Sigmoid colon (tissue), 7 donors: ENCODE measurements around the gene TAGLN. TPM values are rescaled to one million over a fixed set of nuclear protein-coding genes. Genes with fewer than 3 reads are reported as not detected.

Experiments
- DNase-seq: peaks from one replicate; pipeline ENCODE4 v3.0.0-alpha.2; 2019
- H3K27ac ChIP-seq, 4 donors: fragments of 200-600 bp; sonication (generic); one replicate each; pipeline ENCODE4 v1.5.1; 2016 to 2019; ENCODE audit warnings: mild to moderate bottlenecking in 1 of 4
- H3K27me3 ChIP-seq, 3 donors: fragments of 200-600 bp; sonication (generic); one replicate each; pipeline ENCODE4 v1.5.1; 2019; ENCODE audit warnings: mild to moderate bottlenecking in 1 of 3
- H3K36me3 ChIP-seq, 4 donors: fragments of 200-600 bp; sonication (generic); one replicate each; pipeline ENCODE4 v1.5.1; 2016 to 2019
- H3K4me1 ChIP-seq, 4 donors: fragments of 200-600 bp; sonication (generic); one replicate each; pipeline ENCODE4 v1.5.1; 2017 to 2019
- H3K4me3 ChIP-seq, 4 donors: fragments of 200-600 bp; sonication (generic); one replicate each; pipeline ENCODE4 v1.5.1; 2017 to 2019; ENCODE audit warnings: mild to moderate bottlenecking in 2 of 4, moderate library complexity in 1 of 4
- H3K9me3 ChIP-seq, 4 donors: fragments of 200-600 bp in 3 of 4; sonication (generic) in 3 of 4; one replicate each; pipeline versions ENCODE4 v1.5.1 to v1.6.1; 2013 to 2019
- EP300 ChIP-seq, 4 donors: sonication (generic); formaldehyde crosslinking; IDR thresholded peaks; one replicate each; pipeline ENCODE4 v1.6.1; 2017; ENCODE audit warnings: antibody characterized with exemption in 4 of 4
- POLR2A ChIP-seq, 2 donors: fragments of 450-650 bp; IDR thresholded peaks; one replicate each; pipeline ENCODE4 v1.6.1; 2016; ENCODE audit warnings: antibody characterized with exemption in 2 of 2, mild to moderate bottlenecking in 2 of 2, moderate library complexity in 2 of 2
- POLR2AphosphoS5 ChIP-seq, 4 donors: sonication (generic); formaldehyde crosslinking; IDR thresholded peaks; one replicate each; pipeline ENCODE4 v1.6.1; 2017; ENCODE audit warnings: antibody characterized with exemption in 4 of 4
- WGBS, 2 donors: extraction: QIAGEN DNeasy Blood & Tissue Kit; methylation state at CpG; one replicate each; pipeline ENCODE4 v1.1.7; 2013; 5-methylcytosine and 5-hydroxymethylcytosine counted together
- intact Hi-C: fragments of 100-400 bp; cut with DNase I; formaldehyde crosslinking; loops from one replicate; pipeline ENCODE4 v1.15.1; 2023
- polyA plus RNA-seq, 3 donors: library from polyadenylated mRNA; stranded (reverse); fragments of 200-250 nt; gene quantifications; one replicate each; pipeline ENCODE4 v1.2.3, GENCODE V29; 2013
- total RNA-seq, 4 donors: library from RNA; depleted of rRNA; stranded (reverse); fragments of >200 nt; gene quantifications; one replicate each; pipeline ENCODE4 v1.1.0, GENCODE V29; 2016
- TF ChIP-seq, protein P1 (sequence below), 4 experiments: fragments of 450-650 bp in 3 of 4; fragments of 200-600 bp in 1 of 4; IDR thresholded peaks; one replicate each; pipeline ENCODE4 v1.5.1; 2016 to 2019; ENCODE audit warnings: antibody characterized with exemption in 4 of 4, mild to moderate bottlenecking in 3 of 4, moderate library complexity in 2 of 4
- donor health status: healthy with polysubstance abuse.
- donor health status: Bipolar disorder and iron deficiency.
- donor health status: healthy.

Gene TAGLN
- total and polyA plus RNA-seq, 7 donors = 112 to 14,048 (median 6,854) TPM

DNA sequence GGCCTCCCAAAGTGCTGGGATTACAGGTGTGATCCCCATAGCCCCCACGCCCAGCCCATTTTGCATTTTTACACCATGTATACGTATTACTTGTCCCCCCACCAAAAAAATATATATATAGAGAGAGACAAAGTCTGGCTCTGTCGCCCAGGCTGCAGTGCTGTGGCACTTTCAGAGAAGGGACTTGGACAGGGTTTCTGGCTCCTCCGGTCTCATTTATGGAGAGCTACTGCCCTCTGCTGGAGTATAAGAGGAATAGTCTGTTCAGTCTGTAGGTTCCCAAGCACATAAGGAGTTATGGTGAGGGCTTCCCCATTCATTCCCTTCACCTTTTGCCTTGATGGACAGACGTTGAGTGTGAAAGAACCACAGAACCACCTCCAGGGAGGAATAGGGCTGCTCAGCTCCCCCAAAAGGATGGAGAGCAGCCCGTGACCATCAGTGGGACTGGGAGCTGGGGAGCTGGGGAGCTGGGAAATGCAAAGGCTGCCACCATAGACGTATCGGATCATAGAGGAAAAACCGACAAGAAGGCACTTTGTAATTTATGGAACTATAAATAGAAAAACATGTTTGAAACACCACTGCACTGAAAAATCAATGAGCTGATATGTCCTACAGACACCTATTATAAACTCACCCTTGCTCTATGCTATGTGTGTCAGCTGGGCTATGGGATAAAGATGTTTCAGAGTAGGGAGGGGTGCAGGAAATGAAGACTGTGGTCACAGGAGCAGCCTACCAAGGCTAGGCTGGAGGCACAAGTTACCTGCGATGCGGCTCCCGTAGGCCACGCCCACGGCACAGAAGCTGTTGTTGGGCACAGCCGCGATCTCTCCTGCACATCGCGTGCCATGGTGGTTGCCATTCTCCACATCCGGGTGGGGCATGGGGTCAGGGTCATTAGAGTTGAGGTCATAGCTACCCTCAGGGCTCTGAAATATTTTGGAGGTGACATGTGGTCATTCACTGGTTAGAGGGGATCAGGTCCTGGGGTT lies 27.5 kb downstream of the TAGLN start:
- intact Hi-C loops = loop anchor here (2.0 to 5.0 kb wide), 3 partner anchors 46 to 439 kb away; partner anchors contain the start of gene ZPR1
- H3K36me3 ChIP-seq = peaks cover 19 to 52% (median 33%) of the 10 kb centered on the region in 4 donors
- H3K27ac ChIP-seq = peak overlapping the region; percentile 33 to 95 (median 91)
- DNase-seq = peak; percentile 81
- no peak overlapping the region for H3K4me3 ChIP-seq
- H3K4me1 ChIP-seq = peaks cover 0 to 72% (median 63%) of the 10 kb centered on the region in 4 donors
- H3K27me3 ChIP-seq = no peaks in the 10 kb centered on the region
- 56 to 70% methylated on average over 19 of the region's 19 CpGs for WGBS, 2 donors
- H3K9me3 ChIP-seq = no peaks in the 10 kb centered on the region
- TF ChIP-seq POLR2A (IDR thresholded peaks at IDR 0.05) (no peak), EP300 (IDR thresholded peaks at IDR 0.05) (no peak), POLR2AphosphoS5 (IDR thresholded peaks at IDR 0.05) (peak in 2 of 4 donors; percentile 34 to 53)
- TF ChIP-seq, protein P1, sequence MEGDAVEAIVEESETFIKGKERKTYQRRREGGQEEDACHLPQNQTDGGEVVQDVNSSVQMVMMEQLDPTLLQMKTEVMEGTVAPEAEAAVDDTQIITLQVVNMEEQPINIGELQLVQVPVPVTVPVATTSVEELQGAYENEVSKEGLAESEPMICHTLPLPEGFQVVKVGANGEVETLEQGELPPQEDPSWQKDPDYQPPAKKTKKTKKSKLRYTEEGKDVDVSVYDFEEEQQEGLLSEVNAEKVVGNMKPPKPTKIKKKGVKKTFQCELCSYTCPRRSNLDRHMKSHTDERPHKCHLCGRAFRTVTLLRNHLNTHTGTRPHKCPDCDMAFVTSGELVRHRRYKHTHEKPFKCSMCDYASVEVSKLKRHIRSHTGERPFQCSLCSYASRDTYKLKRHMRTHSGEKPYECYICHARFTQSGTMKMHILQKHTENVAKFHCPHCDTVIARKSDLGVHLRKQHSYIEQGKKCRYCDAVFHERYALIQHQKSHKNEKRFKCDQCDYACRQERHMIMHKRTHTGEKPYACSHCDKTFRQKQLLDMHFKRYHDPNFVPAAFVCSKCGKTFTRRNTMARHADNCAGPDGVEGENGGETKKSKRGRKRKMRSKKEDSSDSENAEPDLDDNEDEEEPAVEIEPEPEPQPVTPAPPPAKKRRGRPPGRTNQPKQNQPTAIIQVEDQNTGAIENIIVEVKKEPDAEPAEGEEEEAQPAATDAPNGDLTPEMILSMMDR (IDR thresholded peaks at IDR 0.05) = peak in 3 of 4 experiments; percentile 74 to 95 (median 82)

DNA sequence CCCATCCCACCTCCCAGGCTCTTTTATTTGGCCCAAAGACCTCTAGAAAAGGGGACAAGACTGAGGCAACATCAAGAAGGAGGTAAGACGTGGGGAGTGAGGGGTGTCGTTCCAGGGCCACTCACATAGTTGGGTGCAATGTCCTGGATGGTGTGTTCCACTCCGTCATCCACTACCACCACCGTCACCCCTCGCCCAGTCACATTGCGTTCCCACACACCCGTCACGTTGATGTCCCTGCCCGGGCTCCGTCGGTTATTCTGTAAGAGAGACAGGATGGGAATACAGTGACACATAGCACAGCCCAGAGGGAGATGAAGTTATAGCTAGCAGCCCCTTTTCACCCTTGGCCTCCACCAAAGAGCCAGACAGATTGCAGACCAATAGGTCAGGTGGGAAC lies 28.9 kb downstream of the TAGLN start:
- DNase-seq = peak; percentile 61

DNA sequence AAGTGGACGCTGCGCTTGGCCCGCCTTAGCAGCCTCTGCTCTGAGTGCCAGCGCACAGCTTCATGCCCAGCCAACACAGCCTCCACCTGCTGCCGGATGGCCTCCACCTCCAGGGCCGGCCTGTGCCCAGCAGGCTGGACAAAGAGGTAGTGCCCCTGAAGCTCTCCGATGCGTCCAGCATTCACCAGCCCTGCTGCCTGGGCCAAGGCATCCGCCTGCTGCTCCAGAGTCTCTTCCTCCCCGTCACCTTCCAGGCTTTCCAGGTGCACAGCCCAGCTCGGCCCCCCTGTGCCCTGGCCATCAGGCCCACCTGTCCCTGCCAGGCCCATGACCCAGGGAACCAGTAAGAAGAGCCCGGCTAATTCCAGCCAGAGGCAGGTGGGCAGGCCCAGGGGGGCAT lies 30.2 kb downstream of the TAGLN start:
- Histone ChIP-seq H3K9me3 (no peaks in the 10 kb centered on the region), H3K4me1 (peaks cover 2 to 58% (median 49%) of the 10 kb centered on the region in 4 donors), H3K27me3 (no peaks in the 10 kb centered on the region), H3K27ac (no peak overlapping the region), H3K4me3 (no peak overlapping the region), H3K36me3 (peaks cover 19 to 45% (median 33%) of the 10 kb centered on the region in 4 donors)
- DNase-seq = peak; percentile 61
- intact Hi-C loops = loop anchor here (5.0 kb wide), 2 partner anchors 347 to 442 kb away; partner anchors contain the start of gene ZPR1
- TF ChIP-seq POLR2AphosphoS5 (IDR thresholded peaks at IDR 0.05) (no peak), POLR2A (IDR thresholded peaks at IDR 0.05) (no peak), EP300 (IDR thresholded peaks at IDR 0.05) (no peak)
- TF ChIP-seq, protein P1 (IDR thresholded peaks at IDR 0.05) = no peak
- WGBS, 2 donors = 96 to 97% methylated on average over 12 of the region's 12 CpGs

More for the DNA sequence above, 28.9 kb downstream of the TAGLN start:
- H3K36me3 ChIP-seq = peaks cover 19 to 52% (median 33%) of the 10 kb centered on the region in 4 donors
- WGBS, 2 donors = 94 to 95% methylated on average over 11 of the region's 11 CpGs
- no peaks in the 10 kb centered on the region for H3K9me3 ChIP-seq
- H3K4me1 ChIP-seq = peaks cover 2 to 58% (median 51%) of the 10 kb centered on the region in 4 donors
- intact Hi-C loops = loop anchor here (5.0 kb wide), 2 partner anchors 346 to 441 kb away; partner anchors contain the start of gene ZPR1
- H3K27me3 ChIP-seq = no peaks in the 10 kb centered on the region
- no peak overlapping the region for H3K27ac ChIP-seq
- TF ChIP-seq POLR2AphosphoS5 (IDR thresholded peaks at IDR 0.05) = no peak
- TF ChIP-seq, protein P1 (IDR thresholded peaks at IDR 0.05) = no peak
- TF ChIP-seq EP300 (IDR thresholded peaks at IDR 0.05) = no peak
- no peak for TF ChIP-seq POLR2A (IDR thresholded peaks at IDR 0.05)
- H3K4me3 ChIP-seq = no peak overlapping the region

DNA sequence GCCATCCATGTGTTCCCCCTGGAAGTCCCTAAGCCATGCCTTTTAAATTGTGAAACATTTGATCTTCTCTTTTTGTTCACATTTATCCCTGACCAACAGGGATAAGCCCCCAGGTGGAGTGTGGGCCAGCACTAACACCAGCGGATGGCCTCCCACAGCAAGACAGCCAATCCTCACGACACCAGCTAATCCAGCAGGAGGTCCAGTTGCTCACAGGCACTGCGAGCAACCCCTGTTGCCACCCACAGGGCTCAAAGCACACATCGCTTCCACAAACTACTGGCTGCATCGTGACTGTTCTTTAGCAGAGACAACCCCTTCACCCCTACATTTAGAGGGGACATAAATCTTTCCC lies 30.7 kb downstream of the TAGLN start:
- TF ChIP-seq, protein P1 (IDR thresholded peaks at IDR 0.05) = no peak
- no peak for TF ChIP-seq POLR2A (IDR thresholded peaks at IDR 0.05)
- no peak for TF ChIP-seq POLR2AphosphoS5 (IDR thresholded peaks at IDR 0.05)
- no peak for TF ChIP-seq EP300 (IDR thresholded peaks at IDR 0.05)
- peaks cover 19 to 44% (median 33%) of the 10 kb centered on the region in 4 donors for H3K36me3 ChIP-seq
- H3K27me3 ChIP-seq = no peaks in the 10 kb centered on the region
- H3K9me3 ChIP-seq = no peaks in the 10 kb centered on the region
- peaks cover 2 to 53% (median 44%) of the 10 kb centered on the region in 4 donors for H3K4me1 ChIP-seq
- WGBS, 2 donors = 83% methylated on average over 5 of the region's 5 CpGs
- DNase-seq = peak; percentile 53
- no peak overlapping the region for H3K4me3 ChIP-seq
- intact Hi-C loops = loop anchor here (5.0 kb wide), 2 partner anchors 348 to 443 kb away; partner anchors contain the start of gene ZPR1
- H3K27ac ChIP-seq = no peak overlapping the region
